Neural progenitor cell (in vitro differentiated cells): ENCODE data around the gene SMIM36. TPM values are rescaled to one million over a fixed set of nuclear protein-coding genes. Genes with fewer than 3 reads are reported as not detected.

ENCODE experiments used
- DNase-seq: peaks from one replicate; pipeline ENCODE4 v3.0.0-alpha.2; 2016; ENCODE audit warnings: low spot score
- H2AFZ ChIP-seq: fragments of 200-600 bp; sonication (generic); replicated peaks from 2 replicates; pipeline ENCODE4 v1.6.1; 2016; ENCODE audit warnings: antibody characterized with exemption
- H3F3A ChIP-seq: fragments of 200-600 bp; sonication (generic); 2 replicates; pipeline ENCODE4 v1.6.1; 2016; ENCODE audit warnings: antibody characterized with exemption, low read depth
- H3K27ac ChIP-seq: fragments of 200-600 bp; sonication (generic); 2 replicates; pipeline ENCODE4 v1.5.1; 2016; ENCODE audit warnings: mild to moderate bottlenecking
- H3K27me3 ChIP-seq: fragments of 200-600 bp; sonication (generic); 2 replicates; pipeline ENCODE4 v1.6.1; 2016; ENCODE audit warnings: mild to moderate bottlenecking, moderate library complexity
- H3K36me3 ChIP-seq: fragments of 200-600 bp; sonication (generic); 2 replicates; pipeline ENCODE4 v1.5.1; 2016
- H3K4me1 ChIP-seq: fragments of 200-600 bp; sonication (generic); 2 replicates; pipeline ENCODE4 v1.6.1; 2016; ENCODE audit warnings: mixed run types
- H3K4me2 ChIP-seq: fragments of 200-600 bp; sonication (generic); 2 replicates; pipeline ENCODE4 v1.6.1; 2016
- H3K4me3 ChIP-seq: fragments of 200-600 bp; sonication (generic); 2 replicates; pipeline ENCODE4 v1.5.1; 2016
- H3K79me2 ChIP-seq: fragments of 200-600 bp; sonication (generic); 2 replicates; pipeline ENCODE4 v1.6.1; 2016; ENCODE audit warnings: low read depth
- H3K9ac ChIP-seq: fragments of 200-600 bp; sonication (generic); 2 replicates; pipeline ENCODE4 v1.6.1; 2016
- H3K9me3 ChIP-seq: fragments of 200-600 bp; sonication (generic); 2 replicates; pipeline ENCODE4 v1.5.1; 2016; ENCODE audit warnings: low read depth
- H4K20me1 ChIP-seq: fragments of 200-600 bp; sonication (generic); 2 replicates; pipeline ENCODE4 v1.6.1; 2016; ENCODE audit warnings: low read depth
- H3K27ac Mint-ChIP-seq: 3 replicates; pipeline ENCODE4 v1.8.0; 2021; ENCODE audit warnings: mixed read lengths
- H3K27me3 Mint-ChIP-seq: 2 replicates; pipeline ENCODE4 v1.8.0; 2022; ENCODE audit warnings: low read depth, mild to moderate bottlenecking, inconsistent platforms, moderate library complexity, mixed read lengths; ENCODE audit not compliant: insufficient read depth
- H3K36me3 Mint-ChIP-seq: 3 replicates; pipeline ENCODE4 v1.8.0; 2021; ENCODE audit warnings: mixed read lengths
- H3K4me1 Mint-ChIP-seq: 3 replicates; pipeline ENCODE4 v1.8.0; 2021; ENCODE audit warnings: mixed read lengths
- H3K4me3 Mint-ChIP-seq: 3 replicates; pipeline ENCODE4 v1.8.0; 2021; ENCODE audit warnings: mild to moderate bottlenecking, moderate library complexity, mixed read lengths
- H3K9me3 Mint-ChIP-seq: 3 replicates; pipeline ENCODE4 v1.8.0; 2020; ENCODE audit warnings: mixed read lengths
- CTCF ChIP-seq: fragments of 200-600 bp; sonication (generic); IDR thresholded peaks from 2 replicates; pipeline ENCODE4 v1.5.1; 2017; ENCODE audit warnings: antibody characterized with exemption, mild to moderate bottlenecking
- EZH2 ChIP-seq: fragments of 200-600 bp; sonication (generic); IDR thresholded peaks from 2 replicates; pipeline ENCODE4 v1.6.1; 2017; ENCODE audit warnings: antibody characterized with exemption, mild to moderate bottlenecking, moderate library complexity
- EZH2phosphoT487 ChIP-seq: fragments of 200-600 bp; sonication (generic); IDR thresholded peaks from 2 replicates; pipeline ENCODE4 v1.6.1; 2017; ENCODE audit warnings: antibody characterized with exemption
- total RNA-seq: library from RNA; depleted of rRNA; stranded (reverse); fragments of >200 nt; gene quantifications from 2 replicates; pipeline ENCODE4 v1.2.3, GENCODE V29; 2015; ENCODE audit warnings: low replicate concordance

Gene SMIM36
- total RNA-seq, 1 donor from 2014 or later, result not detected

DNA sequence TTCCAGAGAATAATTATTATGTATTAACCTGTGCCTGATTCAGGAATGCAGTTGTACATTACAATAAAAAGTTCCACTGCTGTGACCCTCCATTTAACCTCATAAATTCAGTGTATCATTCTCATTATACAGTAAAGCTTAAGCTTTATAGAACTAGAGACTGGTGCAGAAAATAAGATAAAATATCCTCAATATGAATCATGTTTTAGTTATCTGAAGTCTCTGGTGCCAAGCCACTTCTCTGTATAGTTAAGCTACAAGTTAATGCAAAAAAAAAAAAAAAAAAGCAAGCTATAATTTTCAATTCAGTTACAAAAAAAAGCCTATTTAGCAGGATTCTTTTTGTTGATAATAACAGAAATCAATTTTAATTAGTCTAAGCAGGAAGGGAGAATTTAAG lies 22.4 kb upstream of the SMIM36 start:
- Mint-ChIP-seq H3K4me3 (no peak overlapping the region), H3K27me3 (peaks cover 3% of the 10 kb centered on the region), H3K9me3 (no peaks in the 10 kb centered on the region), H3K36me3 (no peaks in the 10 kb centered on the region), H3K27ac (no peak overlapping the region), H3K4me1 (no peaks in the 10 kb centered on the region)
- no peaks in the 10 kb centered on the region for H4K20me1 ChIP-seq
- no peaks in the 10 kb centered on the region for H3K4me1 ChIP-seq
- no peaks in the 10 kb centered on the region for H3F3A ChIP-seq
- no peak overlapping the region for H3K27ac ChIP-seq
- no peak overlapping the region for H3K4me2 ChIP-seq
- H3K9ac ChIP-seq, result no peak overlapping the region
- no peak for DNase-seq
- H3K4me3 ChIP-seq, result no peak overlapping the region
- no peaks in the 10 kb centered on the region for H3K27me3 ChIP-seq
- H2AFZ ChIP-seq, result no peak overlapping the region
- no peaks in the 10 kb centered on the region for H3K9me3 ChIP-seq
- no peak for TF ChIP-seq EZH2phosphoT487
- no peaks in the 10 kb centered on the region for H3K79me2 ChIP-seq
- H3K36me3 ChIP-seq, result no peaks in the 10 kb centered on the region

DNA sequence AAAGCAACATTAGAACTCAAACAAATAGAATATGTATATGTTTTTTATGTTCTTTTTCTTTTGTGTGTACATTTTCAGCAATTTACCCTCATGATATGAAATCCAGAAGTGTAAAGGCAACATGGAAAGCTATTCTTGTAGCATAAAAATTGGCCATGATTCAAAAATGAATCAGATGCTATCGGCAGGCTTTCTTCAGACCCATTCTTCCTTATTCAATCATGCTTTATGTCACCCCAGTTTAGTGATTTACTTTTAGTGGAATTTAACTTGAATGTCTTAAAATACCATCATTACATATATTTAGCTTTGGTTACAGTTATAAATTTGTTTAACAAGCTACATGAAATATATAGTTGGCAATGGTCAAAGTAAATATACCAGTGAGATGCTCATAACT lies 21.4 kb upstream of the SMIM36 start:
- H3K27ac Mint-ChIP-seq, result no peak overlapping the region
- no peak overlapping the region for H3K4me2 ChIP-seq
- peaks cover under 1% of the 10 kb centered on the region for H3K27me3 Mint-ChIP-seq
- H3K27me3 ChIP-seq, result no peaks in the 10 kb centered on the region
- H3K4me1 ChIP-seq, result peaks cover 3% of the 10 kb centered on the region
- no peaks in the 10 kb centered on the region for H3K36me3 Mint-ChIP-seq
- H2AFZ ChIP-seq, result no peak overlapping the region
- H3K4me3 Mint-ChIP-seq, result no peak overlapping the region
- H3K27ac ChIP-seq, result no peak overlapping the region
- no peaks in the 10 kb centered on the region for H3K9me3 Mint-ChIP-seq
- no peaks in the 10 kb centered on the region for H3K36me3 ChIP-seq
- H4K20me1 ChIP-seq, result no peaks in the 10 kb centered on the region
- H3K4me1 Mint-ChIP-seq, result no peaks in the 10 kb centered on the region
- no peak overlapping the region for H3K9ac ChIP-seq
- H3K9me3 ChIP-seq, result no peaks in the 10 kb centered on the region
- no peaks in the 10 kb centered on the region for H3K79me2 ChIP-seq
- H3F3A ChIP-seq, result no peaks in the 10 kb centered on the region
- no peak overlapping the region for H3K4me3 ChIP-seq
- no peak for TF ChIP-seq EZH2
- TF ChIP-seq CTCF, result no peak
- no peak for TF ChIP-seq EZH2phosphoT487
- no peak for DNase-seq

DNA sequence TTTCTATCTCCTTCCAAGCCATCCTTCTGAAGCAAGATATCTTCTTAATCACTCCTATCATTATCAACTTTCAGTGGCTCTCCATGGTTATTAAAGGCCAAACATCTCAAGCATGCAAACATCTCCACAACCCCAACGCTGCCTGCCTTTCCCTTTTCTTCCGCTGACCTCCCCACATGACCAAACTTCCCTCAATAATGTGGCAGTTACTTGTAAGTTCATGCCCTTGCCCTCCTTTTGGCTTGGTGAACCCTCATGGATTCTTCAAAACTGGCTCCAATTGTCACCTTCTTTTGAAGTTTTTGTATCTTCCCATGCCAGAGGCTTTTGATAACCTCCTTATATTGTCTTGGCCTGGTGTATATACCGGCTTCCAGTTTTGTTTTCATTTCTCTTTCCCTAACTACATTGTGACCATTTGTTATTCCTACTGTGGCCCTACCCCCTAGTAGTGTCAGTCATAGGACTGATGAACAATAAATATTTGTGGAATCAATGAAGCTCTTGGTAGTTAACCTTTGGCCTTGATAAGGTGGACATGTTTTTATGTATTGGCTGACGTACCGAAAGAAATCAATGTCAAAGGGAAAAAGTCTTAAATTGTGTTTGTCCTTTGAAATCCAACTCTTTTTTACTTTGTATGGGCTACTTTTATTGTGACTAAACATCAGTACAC lies 19.9 kb upstream of the SMIM36 start:
- DNase-seq, result no peak
- no peaks in the 10 kb centered on the region for H3K9me3 Mint-ChIP-seq
- H3K4me2 ChIP-seq, result no peak overlapping the region
- H3K4me1 Mint-ChIP-seq, result no peaks in the 10 kb centered on the region
- H3K4me3 ChIP-seq, result no peak overlapping the region
- H3K79me2 ChIP-seq, result no peaks in the 10 kb centered on the region
- no peak overlapping the region for H3K9ac ChIP-seq
- no peaks in the 10 kb centered on the region for H3K27me3 ChIP-seq
- no peaks in the 10 kb centered on the region for H3F3A ChIP-seq
- H3K36me3 ChIP-seq, result no peaks in the 10 kb centered on the region
- H3K4me1 ChIP-seq, result peaks cover 4% of the 10 kb centered on the region
- no peaks in the 10 kb centered on the region for H3K27me3 Mint-ChIP-seq
- H3K36me3 Mint-ChIP-seq, result no peaks in the 10 kb centered on the region
- TF ChIP-seq CTCF (no peak), EZH2phosphoT487 (no peak), EZH2 (no peak)
- H3K27ac ChIP-seq, result no peak overlapping the region
- H4K20me1 ChIP-seq, result no peaks in the 10 kb centered on the region
- H3K9me3 ChIP-seq, result no peaks in the 10 kb centered on the region
- no peak overlapping the region for H2AFZ ChIP-seq
- H3K27ac Mint-ChIP-seq, result no peak overlapping the region
- no peak overlapping the region for H3K4me3 Mint-ChIP-seq

DNA sequence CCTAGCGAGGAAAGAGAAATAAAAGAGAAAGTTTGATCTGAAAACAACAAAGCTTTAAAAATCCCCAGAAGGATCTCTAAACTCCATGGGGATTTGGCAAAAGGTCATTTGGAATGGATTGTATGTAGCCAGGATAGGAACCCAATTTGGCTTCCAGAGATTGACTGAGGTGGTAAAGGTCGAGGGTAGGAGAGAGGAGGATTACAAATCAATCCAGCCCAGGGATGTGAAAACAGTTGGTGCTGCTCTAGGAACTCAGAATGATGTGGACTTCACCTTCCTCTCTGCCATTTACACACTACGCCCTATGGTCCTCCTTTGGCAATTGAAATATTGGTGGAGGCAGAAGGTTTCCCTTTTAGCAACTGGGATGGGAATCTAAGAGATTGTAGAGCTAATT lies 18.8 kb upstream of the SMIM36 start:
- no peak overlapping the region for H3K4me2 ChIP-seq
- Mint-ChIP-seq H3K4me1 (no peaks in the 10 kb centered on the region), H3K36me3 (no peaks in the 10 kb centered on the region), H3K4me3 (no peak overlapping the region), H3K27me3 (no peaks in the 10 kb centered on the region), H3K9me3 (no peaks in the 10 kb centered on the region), H3K27ac (no peak overlapping the region)
- H3K36me3 ChIP-seq, result no peaks in the 10 kb centered on the region
- H3K9ac ChIP-seq, result no peak overlapping the region
- H2AFZ ChIP-seq, result no peak overlapping the region
- TF ChIP-seq EZH2phosphoT487, result no peak
- TF ChIP-seq CTCF, result no peak
- no peak for TF ChIP-seq EZH2
- H3K4me1 ChIP-seq, result peaks cover 4% of the 10 kb centered on the region
- H3K9me3 ChIP-seq, result no peaks in the 10 kb centered on the region
- H3K27ac ChIP-seq, result no peak overlapping the region
- no peak for DNase-seq
- H3K79me2 ChIP-seq, result no peaks in the 10 kb centered on the region
- H3K27me3 ChIP-seq, result no peaks in the 10 kb centered on the region
- H3K4me3 ChIP-seq, result no peak overlapping the region
- no peaks in the 10 kb centered on the region for H3F3A ChIP-seq
- no peaks in the 10 kb centered on the region for H4K20me1 ChIP-seq
